ENCODE measurements around the gene RRP7A.
"Not testable (repeated sequence)": the region's sequence is repeated elsewhere in the genome, so short reads cannot be mapped to it uniquely, and the experiment has no call there.

RRP7A gene

GRCh38 chr22:42519525-42520401 is at the start of gene RRP7A:
Gene RRP7A, minus strand, starts transcription at chr22:42519796. Its CDS starts 10 bp downstream, at chr22:42519786.
- FAIRE-seq = no peak

- FAIRE-seq = not testable (repeated sequence)
Observed at GRCh38 chr22:42567950-42568349, 48.4 kb upstream of the RRP7A start.

- no peak for FAIRE-seq
Observed at GRCh38 chr22:42565956-42566355, 46.4 kb upstream of the RRP7A start.

GRCh38 chr22:42564699-42565098 is 45.1 kb upstream of the RRP7A start:
- FAIRE-seq = no peak

GRCh38 chr22:42563943-42564342 is 44.3 kb upstream of the RRP7A start:
- FAIRE-seq = not testable (repeated sequence)

- FAIRE-seq = no peak
Observed at GRCh38 chr22:42562684-42563083, 43.1 kb upstream of the RRP7A start.

GRCh38 chr22:42562279-42562678 is 42.7 kb upstream of the RRP7A start:
- no peak for FAIRE-seq

- FAIRE-seq = no peak
Observed at GRCh38 chr22:42561856-42562255, 42.3 kb upstream of the RRP7A start.

- FAIRE-seq = no peak
Observed at GRCh38 chr22:42560781-42561180, 41.2 kb upstream of the RRP7A start.

- FAIRE-seq = no peak
Observed at GRCh38 chr22:42560381-42560780, 40.8 kb upstream of the RRP7A start.

- no peak for FAIRE-seq
Observed at GRCh38 chr22:42553475-42554361, 34.1 kb upstream of the RRP7A start, which contains the start of gene SERHL2. Gene SERHL2, plus strand, starts transcription at chr22:42553956. Its CDS starts 65 bp downstream, at chr22:42554021.

- not testable (repeated sequence) for FAIRE-seq
Observed at GRCh38 chr22:42552294-42552647, 32.7 kb upstream of the RRP7A start.

GRCh38 chr22:42549331-42550060 is 29.9 kb upstream of the RRP7A start:
- FAIRE-seq = no peak

GRCh38 chr22:42548597-42549330 is 29.2 kb upstream of the RRP7A start:
- no peak for FAIRE-seq

- not testable (repeated sequence) for FAIRE-seq
Observed at GRCh38 chr22:42548126-42548525, 28.5 kb upstream of the RRP7A start.

GRCh38 chr22:42547562-42547961 is 28.0 kb upstream of the RRP7A start:
- FAIRE-seq = no peak

- no peak for FAIRE-seq
Observed at GRCh38 chr22:42544686-42545085, 25.1 kb upstream of the RRP7A start.

- FAIRE-seq = not testable (repeated sequence)
Observed at GRCh38 chr22:42539236-42539771, 19.7 kb upstream of the RRP7A start.

- FAIRE-seq = not testable (repeated sequence)
Observed at GRCh38 chr22:42537199-42537831, 17.7 kb upstream of the RRP7A start.

GRCh38 chr22:42536634-42537033 is 17.0 kb upstream of the RRP7A start:
- FAIRE-seq = not testable (repeated sequence)

GRCh38 chr22:42536166-42536565 is 16.6 kb upstream of the RRP7A start:
- no peak for FAIRE-seq

Measured in TTC549 (cell line).